Measurements from ENCODE around the gene FRMD3.

DNA sequence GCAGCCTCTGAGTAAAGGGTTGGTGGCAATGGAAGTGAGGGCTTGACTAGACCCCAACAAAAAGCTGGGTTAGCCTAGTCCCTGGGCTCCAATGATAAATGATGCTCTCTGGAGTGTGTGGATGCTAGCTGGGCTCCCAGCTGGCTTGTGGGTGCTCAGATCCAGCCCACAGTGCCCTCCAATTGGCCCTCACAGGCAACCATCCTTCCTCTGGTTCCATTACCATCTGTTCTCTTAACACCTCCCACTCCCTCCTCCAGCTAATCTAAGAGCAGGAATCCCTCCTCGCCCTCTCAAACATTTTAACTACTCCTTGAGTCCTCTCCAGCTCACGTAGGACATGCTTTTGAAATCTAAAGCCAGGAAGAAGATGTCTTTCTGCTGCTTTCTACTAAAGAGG, 25.2 kb upstream of the FRMD3 start:
- TF ChIP-seq, protein P1, sequence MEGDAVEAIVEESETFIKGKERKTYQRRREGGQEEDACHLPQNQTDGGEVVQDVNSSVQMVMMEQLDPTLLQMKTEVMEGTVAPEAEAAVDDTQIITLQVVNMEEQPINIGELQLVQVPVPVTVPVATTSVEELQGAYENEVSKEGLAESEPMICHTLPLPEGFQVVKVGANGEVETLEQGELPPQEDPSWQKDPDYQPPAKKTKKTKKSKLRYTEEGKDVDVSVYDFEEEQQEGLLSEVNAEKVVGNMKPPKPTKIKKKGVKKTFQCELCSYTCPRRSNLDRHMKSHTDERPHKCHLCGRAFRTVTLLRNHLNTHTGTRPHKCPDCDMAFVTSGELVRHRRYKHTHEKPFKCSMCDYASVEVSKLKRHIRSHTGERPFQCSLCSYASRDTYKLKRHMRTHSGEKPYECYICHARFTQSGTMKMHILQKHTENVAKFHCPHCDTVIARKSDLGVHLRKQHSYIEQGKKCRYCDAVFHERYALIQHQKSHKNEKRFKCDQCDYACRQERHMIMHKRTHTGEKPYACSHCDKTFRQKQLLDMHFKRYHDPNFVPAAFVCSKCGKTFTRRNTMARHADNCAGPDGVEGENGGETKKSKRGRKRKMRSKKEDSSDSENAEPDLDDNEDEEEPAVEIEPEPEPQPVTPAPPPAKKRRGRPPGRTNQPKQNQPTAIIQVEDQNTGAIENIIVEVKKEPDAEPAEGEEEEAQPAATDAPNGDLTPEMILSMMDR (conservative IDR thresholded peaks at IDR 0.05): no peak
- no peak for TF ChIP-seq EZH2 (IDR thresholded peaks at IDR 0.05; ENCODE audit: low read depth)
